ENCODE measurements around the gene ARRDC1.
A peak's percentile ranks its signal among the peaks of the same experiment; 100 is the strongest.

Gene ARRDC1

DNA sequence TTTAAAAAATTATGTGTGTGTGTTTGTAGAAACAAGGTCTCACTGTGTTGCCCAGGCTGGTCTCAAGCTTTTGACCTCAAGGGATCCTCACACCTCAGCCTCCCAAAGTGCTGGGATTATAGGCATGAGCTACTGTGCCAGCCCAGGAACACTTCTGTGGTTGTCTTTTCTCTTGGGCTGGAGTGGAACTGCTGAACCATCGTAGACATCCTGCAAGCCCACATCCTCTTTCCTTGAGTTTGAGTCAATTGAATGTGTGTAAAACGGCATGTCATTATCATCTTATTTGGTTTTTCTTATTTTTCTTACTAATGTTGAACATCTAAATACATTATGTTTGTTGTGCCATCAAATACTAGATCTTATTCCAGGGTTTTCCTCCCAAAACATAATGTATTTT lies 53.3 kb downstream of the ARRDC1 start:
- H3K9me2 ChIP-seq (ENCODE audit: low read depth, low read length): no peaks in the 10 kb centered on the region
- TF ChIP-seq, protein P1, sequence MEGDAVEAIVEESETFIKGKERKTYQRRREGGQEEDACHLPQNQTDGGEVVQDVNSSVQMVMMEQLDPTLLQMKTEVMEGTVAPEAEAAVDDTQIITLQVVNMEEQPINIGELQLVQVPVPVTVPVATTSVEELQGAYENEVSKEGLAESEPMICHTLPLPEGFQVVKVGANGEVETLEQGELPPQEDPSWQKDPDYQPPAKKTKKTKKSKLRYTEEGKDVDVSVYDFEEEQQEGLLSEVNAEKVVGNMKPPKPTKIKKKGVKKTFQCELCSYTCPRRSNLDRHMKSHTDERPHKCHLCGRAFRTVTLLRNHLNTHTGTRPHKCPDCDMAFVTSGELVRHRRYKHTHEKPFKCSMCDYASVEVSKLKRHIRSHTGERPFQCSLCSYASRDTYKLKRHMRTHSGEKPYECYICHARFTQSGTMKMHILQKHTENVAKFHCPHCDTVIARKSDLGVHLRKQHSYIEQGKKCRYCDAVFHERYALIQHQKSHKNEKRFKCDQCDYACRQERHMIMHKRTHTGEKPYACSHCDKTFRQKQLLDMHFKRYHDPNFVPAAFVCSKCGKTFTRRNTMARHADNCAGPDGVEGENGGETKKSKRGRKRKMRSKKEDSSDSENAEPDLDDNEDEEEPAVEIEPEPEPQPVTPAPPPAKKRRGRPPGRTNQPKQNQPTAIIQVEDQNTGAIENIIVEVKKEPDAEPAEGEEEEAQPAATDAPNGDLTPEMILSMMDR (IDR thresholded peaks at IDR 0.05; ENCODE audit: low read length): no peak
- no peak for TF ChIP-seq EZH2 (IDR thresholded peaks at IDR 0.05; ENCODE audit: borderline replicate concordance, low read length)
- H3F3A ChIP-seq (ENCODE audit: insufficient read depth, low read length): no peaks in the 10 kb centered on the region
- no peak overlapping the region; the same call in 1 of the 2 replicates for H3K9ac ChIP-seq (ENCODE audit: low read length)
- peak overlapping the region; percentile 69 for H3K27ac ChIP-seq (ENCODE audit: low read depth, low read length, poor library complexity, severe bottlenecking)
- H3K4me3 ChIP-seq (ENCODE audit: low read depth, low read length, poor library complexity, severe bottlenecking): no peak overlapping the region
- no peaks in the 10 kb centered on the region for H4K20me1 ChIP-seq (ENCODE audit: insufficient read depth, low read length)
- H3K4me1 ChIP-seq (ENCODE audit: insufficient read depth, low read length, severe bottlenecking): peaks cover 43% of the 10 kb centered on the region
- 0 out of 2 replicates have a peak, but pooled peaks cover 5% of the 10 kb centered on the region for H3K36me3 ChIP-seq (ENCODE audit: insufficient read depth, low read length)
- no peaks in the 10 kb centered on the region for H3K9me3 ChIP-seq (ENCODE audit: low read length)
- H3K27me3 ChIP-seq (ENCODE audit: insufficient read depth, low read length): no peaks in the 10 kb centered on the region
- H2AFZ ChIP-seq (ENCODE audit: low read length): no peak overlapping the region
- H3K79me2 ChIP-seq (ENCODE audit: insufficient read depth, low read length): peaks cover 51% of the 10 kb centered on the region
- H3K4me2 ChIP-seq (ENCODE audit: low read length): no peak overlapping the region

DNA sequence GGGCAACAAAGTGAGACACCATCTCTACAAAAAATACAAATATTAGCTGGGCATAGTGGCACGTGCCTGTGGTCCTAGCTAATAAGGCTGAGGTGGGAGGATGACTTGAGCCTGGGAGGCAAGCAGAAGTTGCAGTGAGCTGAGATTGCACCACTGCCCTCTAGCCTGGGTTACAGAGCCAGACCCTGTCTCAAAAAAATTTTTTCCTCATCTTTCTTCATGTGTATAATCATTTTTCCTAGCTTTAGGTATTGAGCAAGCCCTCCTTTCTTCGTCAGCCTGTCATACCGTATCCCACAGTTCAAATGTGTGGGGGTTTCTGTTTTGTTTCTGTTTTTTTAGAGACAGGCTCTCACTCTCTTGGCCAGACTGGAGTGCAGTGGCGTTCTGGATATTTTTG lies 54.7 kb downstream of the ARRDC1 start:
- Histone ChIP-seq H3K27ac (ENCODE audit: low read depth, low read length, poor library complexity, severe bottlenecking) (no peak overlapping the region), H3K9ac (ENCODE audit: low read length) (no peak overlapping the region), H3K4me3 (ENCODE audit: low read depth, low read length, poor library complexity, severe bottlenecking) (no peak overlapping the region)

DNA sequence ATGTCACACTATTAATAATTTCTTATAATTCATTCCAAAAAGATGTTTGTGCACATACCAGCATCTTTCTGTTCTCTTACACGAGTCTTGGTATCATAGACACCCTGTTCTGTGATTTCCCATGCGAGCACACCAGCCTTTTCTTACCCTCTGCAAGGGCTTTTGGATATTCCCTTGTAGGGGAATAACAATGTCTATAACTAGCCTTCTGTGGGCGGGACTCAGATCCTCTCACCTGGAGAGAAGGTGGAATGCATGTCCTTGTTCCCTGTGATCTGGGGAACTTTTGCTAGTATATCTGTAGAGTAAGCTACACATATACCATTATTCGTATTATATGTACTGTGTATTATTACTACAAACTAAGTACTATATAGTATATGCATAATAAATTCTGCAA lies 58.1 kb downstream of the ARRDC1 start:
- peaks cover 5% of the 10 kb centered on the region; the same call in 1 of the 2 replicates for H3K36me3 ChIP-seq (ENCODE audit: insufficient read depth, low read length)
- no peaks in the 10 kb centered on the region for H4K20me1 ChIP-seq (ENCODE audit: insufficient read depth, low read length)

More for the DNA sequence above, 54.7 kb downstream of the ARRDC1 start:
- no peaks in the 10 kb centered on the region for H3K9me3 ChIP-seq (ENCODE audit: low read length)
- no peaks in the 10 kb centered on the region for H3K9me2 ChIP-seq (ENCODE audit: low read depth, low read length)
- H3K4me1 ChIP-seq (ENCODE audit: insufficient read depth, low read length, severe bottlenecking): peaks cover 56% of the 10 kb centered on the region
- TF ChIP-seq EZH2 (IDR thresholded peaks at IDR 0.05; ENCODE audit: borderline replicate concordance, low read length): no peak
- TF ChIP-seq, protein P1 (IDR thresholded peaks at IDR 0.05; ENCODE audit: low read length): no peak
- 0 out of 2 replicates have a peak, but pooled peaks cover 5% of the 10 kb centered on the region for H3K36me3 ChIP-seq (ENCODE audit: insufficient read depth, low read length)
- no peaks in the 10 kb centered on the region for H3K27me3 ChIP-seq (ENCODE audit: insufficient read depth, low read length)
- H2AFZ ChIP-seq (ENCODE audit: low read length): no peak overlapping the region
- H3K79me2 ChIP-seq (ENCODE audit: insufficient read depth, low read length): peaks cover 51% of the 10 kb centered on the region
- H4K20me1 ChIP-seq (ENCODE audit: insufficient read depth, low read length): no peaks in the 10 kb centered on the region
- no peak overlapping the region for H3K4me2 ChIP-seq (ENCODE audit: low read length)
- no peaks in the 10 kb centered on the region for H3F3A ChIP-seq (ENCODE audit: insufficient read depth, low read length)

More for the DNA sequence above, 58.1 kb downstream of the ARRDC1 start:
- Histone ChIP-seq H2AFZ (ENCODE audit: low read length) (no peak overlapping the region), H3K9me3 (ENCODE audit: low read length) (no peaks in the 10 kb centered on the region), H3K27me3 (ENCODE audit: insufficient read depth, low read length) (no peaks in the 10 kb centered on the region), H3K4me3 (ENCODE audit: low read depth, low read length, poor library complexity, severe bottlenecking) (no peak overlapping the region), H3K4me2 (ENCODE audit: low read length) (peak overlapping the region; percentile 12; the same call in 1 of the 2 replicates), H3K9ac (ENCODE audit: low read length) (no peak overlapping the region), H3K9me2 (ENCODE audit: low read depth, low read length) (no peaks in the 10 kb centered on the region), H3K4me1 (ENCODE audit: insufficient read depth, low read length, severe bottlenecking) (peaks cover 68% of the 10 kb centered on the region), H3F3A (ENCODE audit: insufficient read depth, low read length) (no peaks in the 10 kb centered on the region), H3K79me2 (ENCODE audit: insufficient read depth, low read length) (peaks cover 42% of the 10 kb centered on the region), H3K27ac (ENCODE audit: low read depth, low read length, poor library complexity, severe bottlenecking) (peak overlapping the region; percentile 99)
- no peak for TF ChIP-seq EZH2 (IDR thresholded peaks at IDR 0.05; ENCODE audit: borderline replicate concordance, low read length)
- TF ChIP-seq, protein P1 (IDR thresholded peaks at IDR 0.05; ENCODE audit: low read length): no peak
